Superior temporal gyrus (tissue), 1 donor: ENCODE results near the gene SCART1.
"Not testable (repeated sequence)": the region's sequence is repeated elsewhere in the genome, so short reads cannot be mapped to it uniquely, and the experiment has no call there.

ENCODE experiments used
- DNase-seq: peaks from one replicate; pipeline ENCODE4 v3.0.0-alpha.2; 2016; ENCODE audit errors: extremely low spot score

The SCART1 gene

DNA sequence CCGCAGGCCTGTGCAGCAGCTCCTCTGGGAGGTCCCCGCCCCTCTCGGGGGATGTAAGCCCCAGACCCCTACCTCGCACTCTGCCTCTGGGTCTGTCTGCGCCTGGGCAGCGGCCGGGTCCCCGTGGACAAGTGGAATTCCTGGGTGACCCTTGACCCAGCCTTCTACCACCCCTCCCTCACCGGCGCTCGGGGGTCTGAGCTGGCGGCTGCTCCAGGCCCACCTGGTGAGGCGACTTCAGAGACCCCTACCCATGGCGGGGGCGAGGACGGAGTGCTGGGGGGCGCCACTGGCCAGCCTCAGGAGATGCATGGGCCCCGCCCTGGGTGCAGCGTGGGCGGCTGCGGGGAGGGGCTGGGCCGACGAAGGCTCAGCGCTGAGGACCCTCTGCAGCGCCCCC is 21.0 kb upstream of the SCART1 start:
- not testable (repeated sequence) for DNase-seq

DNA sequence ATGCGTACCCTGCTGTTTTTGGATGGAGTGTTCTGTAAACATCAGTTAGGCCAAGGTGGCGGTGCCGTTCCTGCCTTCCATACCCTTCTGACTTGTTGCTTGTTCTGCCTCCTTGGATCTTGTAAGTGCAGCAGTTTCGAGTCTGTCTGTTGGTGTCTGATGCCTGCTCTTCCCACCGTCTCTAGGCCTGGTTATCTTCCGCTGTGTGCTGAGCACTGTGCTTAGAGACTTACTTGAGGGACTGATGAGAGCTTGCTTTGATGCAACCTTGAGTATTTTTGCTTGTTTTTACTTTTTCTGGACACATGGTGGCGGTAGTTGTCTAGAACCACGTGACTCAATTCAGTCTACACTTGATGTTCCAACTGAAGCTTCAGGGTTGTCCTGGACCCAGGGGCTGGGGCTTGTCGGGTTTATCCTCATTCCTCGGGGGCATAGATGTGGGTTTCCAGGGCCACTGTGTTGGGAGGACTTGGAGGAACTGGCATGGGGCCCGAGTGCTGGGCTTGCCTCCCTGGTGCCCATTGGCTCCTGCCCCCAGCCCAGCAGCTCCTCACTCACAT is 15.0 kb upstream of the SCART1 start:
- DNase-seq: no peak

DNA sequence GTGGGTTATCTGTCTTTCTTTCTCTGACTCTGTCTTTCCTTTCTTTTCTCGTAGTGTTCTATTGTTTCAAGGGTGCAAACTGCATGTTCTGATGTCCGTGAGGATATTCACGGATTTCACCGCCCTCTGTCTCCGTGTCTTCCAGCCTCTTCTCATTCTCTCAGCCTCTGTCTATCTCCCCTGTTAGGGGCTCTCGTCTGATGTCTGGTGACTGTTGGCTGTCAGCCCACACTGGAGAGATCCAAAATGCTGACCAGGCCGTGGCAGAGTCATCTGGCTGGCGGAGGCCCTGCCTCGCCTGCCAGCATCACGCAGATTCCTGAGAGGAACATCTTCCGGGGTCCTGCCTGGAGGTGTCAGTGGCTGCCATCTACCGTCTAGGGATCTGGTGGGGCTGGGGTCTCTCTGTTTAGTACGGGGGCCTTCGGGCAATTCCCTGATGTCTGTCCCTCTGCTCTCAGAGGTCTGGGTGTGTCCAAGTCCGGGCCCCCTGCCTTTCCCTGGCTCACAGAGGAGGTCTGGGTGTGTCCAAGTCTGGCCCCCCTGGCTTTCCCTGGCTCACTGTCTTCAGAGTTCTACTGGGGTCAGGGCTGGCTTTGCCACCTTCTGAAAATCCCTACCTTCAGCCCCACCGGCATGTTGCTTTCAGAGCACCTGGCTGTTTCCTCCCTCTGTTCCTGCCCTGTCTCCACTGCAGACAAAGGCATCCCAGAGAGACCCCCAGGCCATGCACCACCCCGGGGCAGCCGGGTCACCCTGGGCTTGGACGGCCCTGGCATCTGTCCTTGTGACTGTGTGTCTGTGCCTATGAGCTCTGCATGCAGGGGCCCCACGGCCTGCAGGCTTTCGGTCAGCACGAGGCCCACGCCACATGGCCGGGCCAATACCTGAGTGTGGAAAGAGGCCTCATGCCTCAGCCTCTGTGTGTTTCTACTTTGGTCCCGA is 14.0 kb upstream of the SCART1 start:
- DNase-seq: no peak

DNA sequence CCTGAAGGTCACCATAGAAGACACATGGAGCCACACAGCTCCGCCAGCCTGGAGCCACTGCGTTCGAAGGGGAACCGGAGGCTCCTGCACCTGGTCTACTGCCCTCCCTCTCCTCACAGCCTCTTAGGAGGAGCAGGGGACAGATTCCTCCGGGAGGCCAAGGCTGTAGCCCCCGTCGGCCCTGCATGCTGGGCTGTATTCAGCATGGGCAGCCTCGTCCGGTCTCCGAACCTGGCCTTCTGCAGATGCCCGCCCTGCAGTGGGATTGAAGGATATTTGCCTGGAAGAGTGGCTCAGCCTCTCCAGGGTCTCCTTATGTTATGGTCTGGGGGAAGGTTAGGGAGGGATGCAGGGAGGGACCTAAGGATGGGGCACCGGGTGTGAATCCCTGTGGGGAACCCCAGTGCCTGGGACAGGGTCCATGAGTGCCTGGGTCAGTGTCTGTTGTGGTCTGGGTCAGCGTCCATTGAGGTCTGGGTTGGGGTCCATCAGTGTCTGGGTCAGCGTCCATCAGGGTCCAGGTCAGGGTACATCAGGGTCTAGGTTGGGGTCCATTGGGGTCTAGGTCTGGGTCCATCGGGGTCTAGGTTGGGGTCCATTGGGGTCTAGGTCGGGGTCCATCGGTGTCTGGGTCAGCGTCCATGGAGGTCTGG is 13.0 kb upstream of the SCART1 start:
- DNase-seq: no peak

DNA sequence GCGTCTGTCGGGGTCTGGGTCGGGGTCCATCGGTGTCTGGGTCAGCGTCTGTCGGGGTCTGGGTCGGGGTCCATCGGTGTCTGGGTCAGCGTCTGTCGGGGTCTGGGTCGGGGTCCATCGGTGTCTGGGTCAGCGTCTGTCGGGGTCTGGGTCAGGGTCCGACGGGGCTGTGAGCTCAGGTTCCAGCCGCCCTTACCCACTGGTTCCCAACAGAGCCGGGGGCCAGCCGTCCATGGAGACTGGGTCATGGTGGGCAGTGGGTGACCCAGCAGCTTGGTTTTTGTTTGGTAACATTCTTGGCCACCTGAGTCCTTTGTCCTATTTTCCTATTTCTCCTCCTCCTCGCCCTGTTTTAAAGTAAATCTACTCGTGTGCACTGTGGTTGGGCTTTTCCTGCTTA is 12.4 kb upstream of the SCART1 start:
- not testable (repeated sequence) for DNase-seq

DNA sequence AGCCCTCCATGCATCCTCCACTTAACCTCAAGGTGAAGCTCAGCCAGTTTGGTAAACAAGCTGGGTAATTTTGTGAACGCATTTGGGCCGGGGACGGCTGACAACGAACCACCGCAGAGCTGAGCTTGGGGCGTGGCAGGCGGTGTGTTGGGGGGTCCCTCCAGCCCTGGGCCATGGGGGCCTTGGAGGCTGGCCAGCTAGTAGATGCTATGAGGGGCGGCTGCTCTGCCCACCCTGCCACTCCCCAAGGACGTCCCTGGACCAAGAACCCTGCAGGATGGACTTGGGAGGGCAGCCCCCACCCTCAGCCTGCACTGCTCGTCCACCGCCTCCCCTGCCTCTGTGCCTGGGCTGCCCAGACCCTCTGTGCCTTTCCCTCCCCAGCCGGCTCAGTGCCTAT is 12.0 kb upstream of the SCART1 start:
- no peak for DNase-seq

DNA sequence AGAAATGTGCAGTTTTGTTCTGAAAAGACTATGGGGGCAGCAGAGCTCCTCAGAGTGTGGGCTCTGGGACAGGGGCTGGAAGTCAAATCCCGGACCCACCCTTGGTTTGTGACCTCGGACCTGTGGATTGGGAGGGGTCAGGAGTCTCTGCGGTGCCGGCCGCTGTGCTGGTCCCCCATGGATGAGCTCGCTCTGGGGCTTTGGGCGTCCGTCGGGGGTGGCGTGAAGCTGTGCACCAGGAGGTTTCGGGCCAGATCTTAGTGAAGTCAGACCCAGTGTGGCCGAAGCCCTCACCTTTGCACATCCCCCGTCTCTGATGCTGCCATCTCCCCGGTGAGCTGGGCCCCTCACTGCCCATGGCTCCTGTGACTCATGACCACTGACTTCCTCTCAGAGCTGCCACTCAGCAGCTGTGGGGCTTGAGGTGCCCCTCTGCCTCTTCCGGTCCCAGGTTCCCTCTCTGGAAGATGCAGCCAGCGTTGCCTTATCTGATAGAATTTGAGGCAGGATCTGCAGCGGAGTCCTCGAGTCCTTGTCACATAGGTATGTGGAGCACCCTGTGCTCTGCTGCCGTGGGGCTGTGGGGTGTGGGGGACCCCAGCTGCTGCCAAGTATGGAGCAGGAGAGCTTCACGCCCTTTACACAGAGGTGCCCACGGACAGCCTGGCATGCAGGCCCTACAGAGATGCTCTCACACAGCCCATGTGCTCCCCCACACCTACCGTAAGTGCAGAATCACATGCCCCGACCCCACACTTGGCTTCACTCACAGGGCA is 11.4 kb upstream of the SCART1 start:
- DNase-seq: no peak

DNA sequence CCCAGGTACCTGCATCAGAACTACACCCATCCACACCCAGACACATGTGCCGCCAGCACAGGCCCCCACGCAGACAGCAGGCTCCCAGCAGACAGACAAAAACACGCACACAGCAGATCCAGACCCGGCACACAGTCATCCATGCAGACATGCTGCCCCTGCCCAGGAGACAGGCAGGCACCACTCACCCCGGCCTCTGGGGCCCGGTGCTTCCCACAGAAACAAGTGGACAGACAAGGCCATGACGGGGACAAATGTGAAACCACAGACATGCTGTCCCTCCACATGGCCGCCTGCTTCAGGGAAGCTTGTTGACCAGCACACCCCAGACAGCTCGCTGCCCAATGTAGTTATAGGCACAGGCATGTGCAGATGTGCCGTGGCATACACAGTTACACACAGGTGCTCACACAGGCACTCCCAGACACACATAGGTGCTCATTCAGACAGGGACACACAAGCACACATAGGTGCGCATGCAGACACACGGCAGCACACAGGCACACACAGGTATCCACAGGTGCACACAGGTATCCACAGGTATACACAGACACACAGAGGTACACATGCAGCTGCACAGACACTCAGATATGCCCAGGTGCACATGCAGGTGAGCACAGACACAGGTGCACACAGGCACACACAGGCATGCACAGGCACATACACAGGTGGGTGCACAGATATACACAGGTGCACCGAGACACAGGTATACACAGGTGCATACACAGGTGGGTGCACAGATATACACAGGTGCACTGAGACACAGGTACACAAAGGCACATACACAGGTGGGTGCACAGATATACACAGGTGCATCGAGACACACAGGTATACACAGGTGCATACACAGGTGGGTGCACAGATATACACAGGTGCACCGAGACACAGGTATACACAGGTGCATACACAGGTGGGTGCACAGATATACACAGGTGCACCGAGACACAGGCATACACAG is 10.5 kb upstream of the SCART1 start:
- no peak for DNase-seq

DNA sequence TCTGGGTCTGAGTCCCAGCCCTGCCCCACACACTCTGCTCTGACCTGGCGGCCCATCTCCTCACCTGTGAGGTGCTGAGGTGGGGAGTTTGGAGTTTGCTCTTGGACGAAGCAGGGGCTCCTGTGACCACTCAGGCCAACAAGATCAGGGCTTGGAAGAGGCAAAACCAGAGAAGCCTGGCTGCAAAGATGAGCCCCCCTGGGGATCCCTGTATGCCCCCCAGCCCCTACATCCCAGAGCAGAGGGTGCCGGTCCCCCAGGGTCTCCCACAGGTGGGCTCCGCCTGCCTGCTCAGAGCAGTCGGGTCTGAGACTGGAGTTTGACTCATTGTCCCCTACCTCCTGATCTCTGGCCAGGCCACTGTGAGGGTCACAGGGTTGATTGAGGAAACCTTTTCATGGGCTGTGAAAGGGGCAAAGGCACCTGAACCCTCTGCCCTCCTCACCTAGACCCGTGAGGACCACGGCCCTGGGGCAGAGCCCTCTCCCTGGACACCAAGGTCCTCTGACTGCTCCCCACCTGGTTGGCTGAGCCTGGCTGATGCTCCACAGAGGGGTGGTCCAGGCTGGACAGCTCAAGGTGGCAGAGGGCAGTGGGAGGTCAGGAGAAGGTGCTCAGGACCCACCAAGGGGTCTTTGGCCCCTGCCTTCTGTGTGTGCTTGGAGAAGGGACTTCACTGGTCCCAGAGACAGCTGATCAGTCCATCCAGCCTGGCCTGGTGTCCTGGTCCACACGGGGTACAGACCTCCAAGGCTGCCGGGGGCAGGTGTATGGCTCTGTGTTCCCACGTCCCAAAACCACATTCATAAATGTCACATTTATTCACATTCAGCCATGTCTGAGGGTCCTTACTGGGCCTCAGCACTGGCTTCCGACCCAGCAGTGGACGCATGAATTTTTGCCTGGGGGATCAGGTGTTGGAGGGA is 9.1 kb upstream of the SCART1 start:
- no peak for DNase-seq

DNA sequence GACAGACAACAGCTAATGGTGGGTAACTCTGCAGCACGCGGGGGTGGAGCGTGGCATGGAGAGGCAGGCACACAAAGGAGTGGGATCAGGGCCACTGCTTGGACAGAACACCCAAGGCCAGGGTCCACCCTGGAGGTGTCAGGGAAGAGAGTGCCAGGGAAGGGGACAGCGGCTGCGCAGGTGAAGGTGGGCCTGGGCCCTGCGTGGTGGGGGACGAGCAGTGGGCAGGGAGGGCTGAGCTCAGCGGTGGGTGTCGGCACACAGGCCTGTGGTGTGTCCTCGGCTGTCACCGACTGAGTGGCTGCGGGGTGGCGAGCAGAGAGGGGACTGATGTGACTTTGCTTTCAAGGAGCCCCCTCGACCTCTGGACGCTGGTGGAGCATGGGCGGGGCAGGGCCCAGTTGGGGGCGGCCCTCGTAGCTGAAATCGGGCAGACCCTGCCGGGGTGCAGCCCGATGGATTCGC is 8.4 kb upstream of the SCART1 start:
- DNase-seq: no peak

DNA sequence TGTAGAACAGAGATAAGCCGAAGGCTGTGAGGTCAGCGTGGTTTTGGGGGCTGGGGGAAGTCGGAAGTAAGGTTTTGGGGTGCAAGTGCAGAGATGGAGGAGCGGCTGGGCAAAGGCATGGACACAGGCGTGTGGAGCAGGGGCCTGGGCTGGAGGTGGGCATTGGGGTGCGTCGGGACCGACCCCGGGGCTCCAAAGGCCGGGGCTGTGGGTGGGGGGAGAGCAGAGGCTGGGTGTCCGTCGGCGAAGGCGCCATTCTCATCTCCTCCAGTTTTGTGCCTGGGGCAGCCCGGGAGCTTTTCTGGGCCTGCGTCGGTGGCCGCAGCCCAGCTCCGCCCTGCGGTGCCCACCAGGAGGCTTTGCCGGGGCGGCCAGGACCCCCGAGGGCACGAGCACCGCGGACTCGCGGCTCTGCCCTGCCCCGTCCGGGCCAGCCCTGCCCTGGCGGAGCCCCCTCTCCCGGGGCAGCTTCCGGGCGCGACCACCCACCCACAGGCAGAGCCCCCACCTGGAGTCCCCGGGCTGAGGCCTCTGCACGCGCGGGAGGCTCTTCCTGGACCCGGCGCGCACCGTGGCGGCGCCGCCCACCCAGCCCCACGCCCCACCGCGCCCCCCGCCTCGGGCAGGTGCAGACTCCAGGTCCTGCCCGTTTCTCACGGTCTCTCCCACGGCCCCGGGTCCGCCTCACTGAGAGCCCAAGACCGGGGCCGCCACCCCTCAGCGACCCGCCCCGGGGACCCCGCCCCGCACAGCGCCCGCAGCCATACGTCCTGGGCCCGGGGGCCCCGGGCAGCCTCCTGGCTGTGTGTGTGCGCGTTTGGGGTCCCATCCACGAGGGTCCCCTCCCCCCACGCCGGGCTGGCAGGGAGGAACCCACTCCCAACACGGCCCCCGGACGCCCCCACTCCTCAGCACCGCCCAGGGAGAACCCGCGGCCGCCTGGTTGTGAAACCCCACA is 7.7 kb upstream of the SCART1 start:
- no peak for DNase-seq

DNA sequence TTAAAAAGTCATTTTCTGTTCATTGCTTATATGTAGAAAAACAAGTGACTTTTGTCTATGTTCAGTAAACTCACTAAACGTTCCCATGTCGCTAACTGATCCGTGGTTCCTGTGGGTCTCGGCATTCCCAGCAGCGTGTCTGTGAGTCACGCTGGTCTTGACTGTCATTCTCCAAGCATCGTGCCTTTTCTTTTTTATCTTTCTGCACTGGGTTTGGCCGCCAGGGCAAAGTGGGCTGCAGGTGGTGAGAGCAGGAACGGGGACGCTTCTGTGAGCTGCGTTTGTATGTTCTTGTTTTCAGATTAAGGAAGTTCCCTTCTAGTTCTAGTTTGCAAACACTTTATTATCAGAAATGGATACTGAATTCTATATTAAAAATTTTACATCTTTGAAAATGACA is 6.8 kb upstream of the SCART1 start:
- no peak for DNase-seq

DNA sequence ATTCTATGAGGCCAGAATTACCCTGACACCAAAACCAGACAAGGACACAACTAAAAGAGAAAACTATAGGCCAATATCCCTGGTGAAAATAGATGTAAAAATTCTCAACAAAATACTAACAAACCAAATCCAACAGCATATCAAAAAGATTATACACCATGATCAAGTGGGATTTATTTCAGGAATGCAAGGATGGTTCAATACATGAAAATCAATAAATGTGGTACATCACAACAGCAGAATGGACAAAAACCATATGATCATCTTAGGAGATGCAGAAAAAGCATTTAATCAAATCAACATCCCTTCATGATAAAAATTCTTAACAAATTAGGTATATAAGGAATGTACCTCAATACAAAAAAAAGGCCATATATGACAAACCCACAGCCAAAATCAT is 5.6 kb upstream of the SCART1 start:
- DNase-seq: no peak

DNA sequence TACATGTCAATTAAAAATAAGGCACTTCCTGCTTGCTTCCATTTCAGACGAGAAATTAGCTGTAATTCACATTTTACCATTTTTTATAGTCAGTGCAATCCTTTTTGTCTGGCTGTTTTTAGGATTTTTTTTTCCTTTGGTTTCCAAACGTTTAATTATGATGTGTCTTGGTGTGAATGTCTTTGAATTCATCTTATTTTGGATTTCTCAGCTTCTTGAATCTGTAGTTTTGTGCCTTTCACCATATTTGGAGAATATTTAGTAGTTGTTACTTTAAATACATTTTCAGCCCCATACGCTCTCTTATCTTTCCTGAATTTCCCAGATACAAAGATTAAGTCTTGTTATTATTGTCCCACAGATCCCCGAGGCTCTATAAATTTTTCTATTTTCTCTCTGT is 2.4 kb upstream of the SCART1 start:
- no peak for DNase-seq

DNA sequence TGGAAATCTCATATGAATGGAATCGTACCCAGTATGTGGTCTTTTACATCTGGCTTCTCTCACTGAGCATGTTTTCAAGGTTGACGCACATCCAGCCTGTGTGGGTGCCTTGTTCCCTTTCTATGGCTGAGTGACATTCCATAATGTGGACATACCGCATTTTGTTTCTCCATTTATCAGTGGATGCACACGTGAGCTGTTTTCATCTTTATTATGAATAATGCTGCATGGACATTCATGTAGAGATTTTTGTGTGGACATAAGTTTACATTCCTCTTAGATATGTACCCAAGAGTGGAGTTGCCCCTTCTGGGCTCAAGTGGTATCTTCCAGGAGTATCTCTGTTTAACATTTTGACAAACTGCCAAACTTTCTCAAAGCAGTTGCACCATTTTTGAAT is 1.3 kb upstream of the SCART1 start:
- DNase-seq: no peak

DNA sequence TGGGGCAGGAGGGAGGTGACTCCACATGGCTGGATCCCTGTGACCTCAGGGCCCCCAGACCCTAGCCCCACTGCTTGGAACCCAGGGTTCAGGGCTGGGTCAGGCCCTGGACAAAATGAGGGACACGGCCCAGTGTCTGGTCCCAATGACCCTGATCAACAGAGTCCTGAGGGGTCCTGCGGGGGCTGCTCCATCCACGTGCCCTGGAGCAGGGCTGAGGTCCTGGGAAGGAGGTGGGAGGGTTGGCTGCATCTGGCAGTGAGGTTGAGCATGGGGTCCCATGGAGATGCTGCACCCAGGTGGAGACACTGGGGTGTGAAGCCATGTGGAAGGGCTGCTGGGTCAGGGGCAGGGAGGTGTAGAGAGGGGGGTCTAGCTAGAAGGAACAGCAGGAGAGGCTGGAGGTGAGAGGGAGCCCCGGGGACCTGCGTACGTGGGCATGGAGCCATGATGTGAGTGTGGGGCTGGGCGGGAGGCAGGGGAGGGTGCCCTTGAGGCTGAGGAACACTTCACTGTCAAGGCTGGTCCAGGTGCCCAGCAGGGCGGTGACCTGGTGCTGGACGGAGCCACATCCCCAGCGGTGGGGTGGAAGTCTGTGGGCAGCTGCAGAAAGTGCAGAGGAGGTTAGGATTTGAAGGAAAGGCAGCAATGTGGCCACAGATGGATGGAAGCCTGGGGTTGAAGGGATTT is 604 bp downstream of the SCART1 start:
- DNase-seq: no peak

DNA sequence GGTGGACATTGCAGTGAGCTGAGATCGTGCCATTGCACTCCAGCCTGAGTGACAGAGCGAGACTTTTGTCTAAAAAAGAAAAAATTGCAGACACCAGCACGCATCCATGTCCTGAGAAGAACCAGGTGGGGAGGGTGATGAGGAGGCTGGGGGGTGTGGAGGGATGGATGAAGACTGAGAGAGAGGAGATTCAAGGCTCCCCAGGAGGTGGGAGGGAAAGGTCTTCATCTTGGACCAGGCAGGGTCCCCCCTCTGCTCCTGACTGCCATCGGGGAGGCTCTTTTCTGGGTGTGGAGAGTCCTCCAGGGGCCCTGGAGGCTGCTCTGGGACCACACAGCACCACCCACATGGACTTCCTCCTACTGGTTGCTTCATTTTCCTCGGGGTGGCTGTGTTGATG is 1.5 kb downstream of the SCART1 start:
- DNase-seq: no peak

DNA sequence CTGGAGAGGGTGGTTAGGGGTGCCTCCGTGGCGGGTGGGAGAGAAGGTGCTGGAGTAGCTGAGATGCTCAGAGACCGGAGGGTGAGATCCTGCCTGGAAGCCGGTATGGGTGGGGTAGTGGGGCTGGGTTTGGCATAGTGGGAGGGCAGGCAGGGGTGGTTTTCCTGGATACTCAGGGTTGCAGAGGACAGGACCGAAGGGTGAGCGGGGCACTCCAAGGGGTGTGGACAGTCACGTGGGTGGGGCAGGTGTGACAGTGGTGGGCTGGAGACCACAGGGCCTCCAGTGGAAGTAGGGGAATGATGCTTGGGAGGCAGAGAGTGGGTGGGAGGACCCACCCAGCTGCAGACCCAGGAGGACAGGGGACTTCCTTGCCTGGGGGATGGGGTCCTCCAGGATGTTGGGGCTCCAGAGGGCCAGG is 1.9 kb downstream of the SCART1 start:
- DNase-seq: no peak
